Measurements from ENCODE around the gene HBS1L. TPM values are rescaled to one million over a fixed set of nuclear protein-coding genes. Genes with fewer than 3 reads are reported as not detected.

HBS1L gene
- total RNA-seq, 1 experiment from 2014 or later: 89.4 TPM

DNA sequence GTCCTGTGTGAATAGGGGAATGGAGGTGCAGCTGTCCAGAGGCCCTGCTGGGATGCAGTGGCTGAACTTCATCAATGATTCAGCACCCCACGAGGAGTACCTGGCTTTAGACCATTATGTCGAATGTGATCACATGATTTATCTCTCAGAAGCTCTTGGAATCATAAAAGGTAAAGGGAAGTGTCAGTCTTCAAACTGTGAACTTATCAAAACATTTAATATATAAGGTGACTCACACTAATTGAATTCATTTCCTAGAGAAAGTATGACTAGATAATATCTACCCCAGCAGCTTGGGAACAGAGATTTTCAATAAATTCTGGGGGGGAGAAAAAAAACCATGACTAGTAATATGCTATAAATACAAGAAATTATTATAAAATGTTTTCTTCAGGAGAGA is 134.2 kb downstream of the HBS1L start:
- intact Hi-C loops (cut with micrococcal nuclease): no loop called here
- ChIA-PET POLR2A (interaction anchor here (1.2 kb wide), 1 partner anchor 11 kb away, joined by 4 read pairs; no protein-coding TSS in a partner anchor), CTCF (interaction anchor here (1.1 to 1.9 kb wide), 3 partner anchors 20 to 747 kb away, joined by 3 to 5 read pairs (median 4); no protein-coding TSS in a partner anchor), RAD21 (ENCODE audit: low non-redundant PET in 1 of 2, low total read pairs in 2 of 2, uncharacterized antibody in 2 of 2, unreplicated experiment in 2 of 2) (no interaction called here)
- BruUV-seq (replicated peaks): no TSS peak
- no peaks in the 10 kb centered on the region for H3K9me3 ChIP-seq (ENCODE audit: control insufficient read depth in 1 of 2, insufficient read depth in 1 of 2, low read depth in 1 of 2, low read length in 2 of 2)
- no peak overlapping the region for H3K9ac ChIP-seq (ENCODE audit: low read length)
- TF ChIP-seq REST (IDR thresholded peaks at IDR 0.05; ENCODE audit: low read depth): no peak
- TF ChIP-seq FOSL1 (IDR thresholded peaks at IDR 0.05; ENCODE audit: low read depth): no peak
- no peak for TF ChIP-seq RAD21 (IDR thresholded peaks at IDR 0.05; ENCODE audit: low read depth)
- no peak for TF ChIP-seq SRF (IDR thresholded peaks at IDR 0.05; ENCODE audit: low read depth)
- TF ChIP-seq ZFX (IDR thresholded peaks at IDR 0.05): no peak
- TF ChIP-seq, protein P1, sequence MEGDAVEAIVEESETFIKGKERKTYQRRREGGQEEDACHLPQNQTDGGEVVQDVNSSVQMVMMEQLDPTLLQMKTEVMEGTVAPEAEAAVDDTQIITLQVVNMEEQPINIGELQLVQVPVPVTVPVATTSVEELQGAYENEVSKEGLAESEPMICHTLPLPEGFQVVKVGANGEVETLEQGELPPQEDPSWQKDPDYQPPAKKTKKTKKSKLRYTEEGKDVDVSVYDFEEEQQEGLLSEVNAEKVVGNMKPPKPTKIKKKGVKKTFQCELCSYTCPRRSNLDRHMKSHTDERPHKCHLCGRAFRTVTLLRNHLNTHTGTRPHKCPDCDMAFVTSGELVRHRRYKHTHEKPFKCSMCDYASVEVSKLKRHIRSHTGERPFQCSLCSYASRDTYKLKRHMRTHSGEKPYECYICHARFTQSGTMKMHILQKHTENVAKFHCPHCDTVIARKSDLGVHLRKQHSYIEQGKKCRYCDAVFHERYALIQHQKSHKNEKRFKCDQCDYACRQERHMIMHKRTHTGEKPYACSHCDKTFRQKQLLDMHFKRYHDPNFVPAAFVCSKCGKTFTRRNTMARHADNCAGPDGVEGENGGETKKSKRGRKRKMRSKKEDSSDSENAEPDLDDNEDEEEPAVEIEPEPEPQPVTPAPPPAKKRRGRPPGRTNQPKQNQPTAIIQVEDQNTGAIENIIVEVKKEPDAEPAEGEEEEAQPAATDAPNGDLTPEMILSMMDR (IDR thresholded peaks at IDR 0.05 in 2 of 3, conservative IDR thresholded peaks at IDR 0.05 in 1 of 3; ENCODE audit: borderline replicate concordance in 1 of 3, insufficient read depth in 1 of 3, low read depth in 2 of 3, low read length in 2 of 3): no peak
- no peak for TF ChIP-seq POLR2A (IDR thresholded peaks at IDR 0.05; ENCODE audit: borderline replicate concordance, extremely low read depth, insufficient read depth, insufficient read length)
- no peak for TF ChIP-seq YY1 (IDR thresholded peaks at IDR 0.05; ENCODE audit: extremely low read depth, insufficient replicate concordance, low read depth, low read length)
- no peak for TF ChIP-seq EZH2 (IDR thresholded peaks at IDR 0.05)
- no peak for TF ChIP-seq ELF1 (IDR thresholded peaks at IDR 0.05; ENCODE audit: borderline replicate concordance, low read depth)
- no peak for TF ChIP-seq ZBTB33 (IDR thresholded peaks at IDR 0.05; ENCODE audit: extremely low read depth, insufficient replicate concordance, low read length)
- TF ChIP-seq EGR1 (IDR thresholded peaks at IDR 0.05; ENCODE audit: low read depth): no peak
- no peak for TF ChIP-seq SP1 (IDR thresholded peaks at IDR 0.05; ENCODE audit: low read depth)
- no peak for TF ChIP-seq ZNF274 (IDR thresholded peaks at IDR 0.05; ENCODE audit: low read depth, low read length)
- TF ChIP-seq ATF3 (IDR thresholded peaks at IDR 0.05): no peak
- TF ChIP-seq POLR2AphosphoS5 (IDR thresholded peaks at IDR 0.05; ENCODE audit: low read depth, low read length): no peak
- TF ChIP-seq CEBPB (IDR thresholded peaks at IDR 0.05; ENCODE audit: low read depth): no peak
- no peak for TF ChIP-seq TCF7L2 (IDR thresholded peaks at IDR 0.05; ENCODE audit: borderline replicate concordance, extremely low read depth, insufficient read depth, insufficient read length)
- no peaks in the 10 kb centered on the region for H3K79me2 ChIP-seq (ENCODE audit: insufficient read depth, low read length)
- H3K36me3 ChIP-seq (ENCODE audit: control insufficient read depth in 1 of 2, insufficient read depth in 2 of 2, low read length in 2 of 2): no peaks in the 10 kb centered on the region
- H2AFZ ChIP-seq (ENCODE audit: low read depth, low read length, poor library complexity, severe bottlenecking): peak overlapping the region; percentile 15
- no peak overlapping the region for H3K4me3 ChIP-seq (replicated peaks in 1 of 2; ENCODE audit: low read depth in 1 of 2, low read length in 2 of 2)
- H3K9me2 ChIP-seq (ENCODE audit: insufficient read depth): no peaks in the 10 kb centered on the region
- H3K27ac ChIP-seq (ENCODE audit: low read depth, low read length): no peak overlapping the region
- no peak for DNase-seq (ENCODE audit: low read depth, low spot score)
- ATAC-seq: peak; percentile 40; the same call in 1 of the 2 replicates
- H3K4me2 ChIP-seq (ENCODE audit: low read length): peak overlapping the region; percentile 45
- no peaks in the 10 kb centered on the region for H3K27me3 ChIP-seq (ENCODE audit: insufficient read depth, low read length)
- peaks cover 4 to 13% of the 10 kb centered on the region in 2 experiments; a peak in 3 of 4 replicates for H3K4me1 ChIP-seq (ENCODE audit: control insufficient read depth in 1 of 2, insufficient read depth in 2 of 2, low read length in 2 of 2)
- no peaks in the 10 kb centered on the region for H4K20me1 ChIP-seq (ENCODE audit: insufficient read depth)
